Measurements from ENCODE around the gene TPM4.

The TPM4 gene

GRCh38 chr19:16073988-16074387, 2.3 kb upstream of the TPM4 start:
- no peak overlapping the region for H3K4me3 ChIP-seq (ENCODE audit: low read depth, low read length)

GRCh38 chr19:16074488-16075365, 1.6 kb upstream of the TPM4 start:
- no peak for TF ChIP-seq CTCF (IDR thresholded peaks at IDR 0.05; ENCODE audit: low read depth, low read length)
- no peak overlapping the region; the same call in 1 of the 2 replicates for H3K4me3 ChIP-seq (ENCODE audit: low read depth, low read length)

More at GRCh38 chr19:16073988-16074387, 2.3 kb upstream of the TPM4 start:
- no peak for TF ChIP-seq CTCF (IDR thresholded peaks at IDR 0.05; ENCODE audit: low read depth, low read length)

- no peak for TF ChIP-seq CTCF (IDR thresholded peaks at IDR 0.05; ENCODE audit: low read depth, low read length)
These were observed 703 bp upstream of the TPM4 start for GRCh38 chr19:16075430-16076153.

GRCh38 chr19:16076958-16077611, 790 bp downstream of the TPM4 start:
- H3K4me3 ChIP-seq (ENCODE audit: low read depth, low read length) = peak overlapping the region; percentile 98

More at GRCh38 chr19:16075430-16076153, 703 bp upstream of the TPM4 start:
- peak overlapping the region; percentile 69 for H3K4me3 ChIP-seq (ENCODE audit: low read depth, low read length)

GRCh38 chr19:16077984-16078758, 1.9 kb downstream of the TPM4 start:
- peak overlapping the region; percentile 98 for H3K4me3 ChIP-seq (ENCODE audit: low read depth, low read length)
- no peak for TF ChIP-seq CTCF (IDR thresholded peaks at IDR 0.05; ENCODE audit: low read depth, low read length)

More at GRCh38 chr19:16076958-16077611, 790 bp downstream of the TPM4 start:
- TF ChIP-seq CTCF (IDR thresholded peaks at IDR 0.05; ENCODE audit: low read depth, low read length) = no peak

DNA sequence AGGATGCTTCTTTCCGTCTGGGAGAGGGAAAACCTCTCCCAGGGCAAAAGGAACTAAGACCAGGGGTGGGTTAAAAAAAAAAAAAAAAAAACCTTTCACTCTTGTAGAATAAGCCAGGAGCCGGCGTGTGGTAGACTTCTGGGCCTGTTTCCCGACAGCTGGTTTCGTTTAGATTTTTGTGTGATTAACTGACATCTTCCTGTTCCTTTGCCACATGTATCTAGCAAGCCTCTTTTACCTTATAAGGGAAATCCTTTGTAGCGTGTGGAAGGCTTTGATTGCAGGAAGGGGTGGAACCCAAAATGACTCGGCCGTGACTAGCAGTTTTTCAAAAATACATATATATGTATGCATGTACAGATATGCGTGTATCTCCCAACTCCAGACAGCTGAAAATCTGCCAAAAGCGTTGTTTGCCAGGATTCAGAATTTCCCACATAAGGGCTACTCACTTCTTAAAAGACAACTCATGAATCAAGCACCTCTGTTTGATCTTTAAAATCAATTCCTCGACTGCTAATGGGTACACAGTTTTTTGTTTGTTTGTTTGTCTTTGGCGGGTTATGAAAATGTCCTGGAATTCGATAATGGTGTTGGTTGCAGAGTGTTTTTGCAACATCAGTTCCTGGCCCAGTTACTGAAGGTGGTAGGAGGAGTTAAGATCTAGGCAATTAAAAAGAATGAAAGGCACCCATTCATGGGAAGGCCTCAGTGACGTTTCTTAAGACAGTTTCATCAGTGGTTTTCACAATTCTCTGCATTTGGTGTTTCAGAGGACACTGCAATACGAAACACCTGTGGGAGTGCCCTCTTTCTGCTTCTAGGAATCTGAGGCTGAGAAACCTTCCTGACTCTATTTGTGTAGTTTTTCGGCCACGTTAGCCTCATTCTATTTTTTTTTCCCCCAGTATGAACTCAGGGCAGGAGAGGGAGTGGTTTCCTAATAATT, 2.7 kb downstream of the TPM4 start:
- H3K4me3 ChIP-seq (ENCODE audit: low read depth, low read length) = peak overlapping the region; percentile 98
- no peak for TF ChIP-seq CTCF (IDR thresholded peaks at IDR 0.05; ENCODE audit: low read depth, low read length)
